Thoracic aorta (tissue), 2 donors: Measurements from ENCODE around the gene PGLYRP1. TPM values are rescaled to one million over a fixed set of nuclear protein-coding genes. Genes with fewer than 3 reads are reported as not detected.

Experiments used
- ATAC-seq: fragments of 150-250 bp; one replicate; pipeline ENCODE4 v1.8.0; 2017; ENCODE audit warnings: low read depth; ENCODE audit not compliant: insufficient number of reproducible peaks, low FRiP score
- DNase-seq: peaks from one replicate; pipeline ENCODE4 v3.0.0-alpha.2; 2020; ENCODE audit warnings: low spot score
- H3K27ac ChIP-seq, 2 donors: fragments of 200-600 bp; sonication (generic); 1 replicate in 1 of 2; 2 replicates in 1 of 2; pipeline ENCODE4 v1.5.1; 2016; ENCODE audit warnings: mild to moderate bottlenecking in 2 of 2, moderate library complexity in 2 of 2
- H3K27me3 ChIP-seq: fragments of 200-600 bp; sonication (generic); replicated peaks from 2 replicates; pipeline ENCODE4 v1.6.0; 2016; ENCODE audit warnings: mild to moderate bottlenecking; ENCODE audit not compliant: insufficient read depth
- H3K36me3 ChIP-seq: fragments of 200-600 bp; sonication (generic); one replicate; pipeline ENCODE4 v1.5.1; 2016
- H3K4me1 ChIP-seq, 2 donors: fragments of 200-600 bp; sonication (generic); 1 replicate in 1 of 2; 2 replicates in 1 of 2; pipeline versions ENCODE4 v1.5.1 to v1.6.0; 2016; ENCODE audit warnings: low read depth in 2 of 2, mild to moderate bottlenecking in 1 of 2; ENCODE audit not compliant: control insufficient read depth in 1 of 2
- H3K4me3 ChIP-seq: fragments of 200-600 bp; sonication (generic); 2 replicates; pipeline ENCODE4 v1.5.1; 2016; ENCODE audit warnings: mild to moderate bottlenecking
- H3K9me3 ChIP-seq: fragments of 200-600 bp; sonication (generic); 2 replicates; pipeline ENCODE4 v1.5.1; 2016
- total RNA-seq, 2 donors: library from RNA; depleted of rRNA; stranded (reverse); fragments of >200 nt; gene quantifications; one replicate each; pipeline versions ENCODE4 v1.1.0 to v1.2.3, GENCODE V29; 2016
- TF ChIP-seq, protein P1 (sequence below): fragments of 200-600 bp; sonication (generic); IDR thresholded peaks from one replicate; pipeline ENCODE4 v1.5.1; 2019; ENCODE audit warnings: antibody characterized with exemption

Gene PGLYRP1
- total RNA-seq, 2 donors from 2014 or later, result not detected

DNA sequence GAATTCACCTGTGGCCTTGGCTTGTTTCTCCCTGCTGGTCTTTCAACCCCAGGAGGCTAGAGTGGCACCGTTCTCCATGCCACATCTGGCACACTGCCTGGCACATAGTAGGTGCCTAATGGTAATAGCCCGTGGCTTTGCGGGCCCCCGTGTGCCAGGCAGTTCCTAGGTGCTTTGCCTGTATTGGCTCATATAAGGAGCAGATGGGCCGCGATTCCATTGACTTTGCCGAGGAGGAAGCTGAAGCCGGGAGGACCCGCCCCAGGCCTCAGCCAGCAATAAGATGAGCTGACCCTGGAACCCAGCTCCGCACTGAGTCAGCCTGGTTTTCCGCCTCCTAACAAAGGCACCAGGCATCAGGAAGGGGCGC lies 807 bp downstream of the PGLYRP1 start:
- no peak for ATAC-seq

DNA sequence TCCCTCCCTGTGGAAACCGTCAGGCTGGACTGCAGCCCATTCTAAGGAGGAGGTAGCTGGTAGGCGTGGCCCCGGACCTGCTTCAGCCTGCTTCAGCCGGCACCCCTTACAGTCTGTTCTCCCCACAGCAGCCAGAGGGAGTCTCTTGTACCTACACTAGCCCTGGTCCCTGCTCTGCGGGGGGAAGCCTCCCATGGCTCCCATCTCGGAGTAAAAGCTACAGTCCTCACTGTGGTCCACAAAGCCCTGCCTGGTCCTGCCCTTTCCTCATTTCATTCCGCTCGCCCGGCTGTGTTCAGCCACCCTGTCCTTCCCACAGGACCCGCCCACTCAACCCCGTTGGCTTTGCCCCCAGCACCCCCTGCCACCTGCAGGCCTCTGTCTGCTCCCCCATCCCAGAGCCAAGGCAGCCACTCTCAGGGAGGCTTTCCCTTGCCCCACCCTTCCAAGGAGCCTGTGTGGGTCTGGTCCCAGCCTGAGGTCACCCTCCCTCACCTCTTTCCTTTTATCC lies 1.3 kb downstream of the PGLYRP1 start:
- Histone ChIP-seq H3K27me3 (no peaks in the 10 kb centered on the region), H3K4me3 (no peak overlapping the region), H3K4me1 (no peaks in the 10 kb centered on the region), H3K36me3 (no peaks in the 10 kb centered on the region), H3K27ac (no peak overlapping the region), H3K9me3 (no peaks in the 10 kb centered on the region)
- ATAC-seq (no peak), DNase-seq (no peak)
- TF ChIP-seq, protein P1, sequence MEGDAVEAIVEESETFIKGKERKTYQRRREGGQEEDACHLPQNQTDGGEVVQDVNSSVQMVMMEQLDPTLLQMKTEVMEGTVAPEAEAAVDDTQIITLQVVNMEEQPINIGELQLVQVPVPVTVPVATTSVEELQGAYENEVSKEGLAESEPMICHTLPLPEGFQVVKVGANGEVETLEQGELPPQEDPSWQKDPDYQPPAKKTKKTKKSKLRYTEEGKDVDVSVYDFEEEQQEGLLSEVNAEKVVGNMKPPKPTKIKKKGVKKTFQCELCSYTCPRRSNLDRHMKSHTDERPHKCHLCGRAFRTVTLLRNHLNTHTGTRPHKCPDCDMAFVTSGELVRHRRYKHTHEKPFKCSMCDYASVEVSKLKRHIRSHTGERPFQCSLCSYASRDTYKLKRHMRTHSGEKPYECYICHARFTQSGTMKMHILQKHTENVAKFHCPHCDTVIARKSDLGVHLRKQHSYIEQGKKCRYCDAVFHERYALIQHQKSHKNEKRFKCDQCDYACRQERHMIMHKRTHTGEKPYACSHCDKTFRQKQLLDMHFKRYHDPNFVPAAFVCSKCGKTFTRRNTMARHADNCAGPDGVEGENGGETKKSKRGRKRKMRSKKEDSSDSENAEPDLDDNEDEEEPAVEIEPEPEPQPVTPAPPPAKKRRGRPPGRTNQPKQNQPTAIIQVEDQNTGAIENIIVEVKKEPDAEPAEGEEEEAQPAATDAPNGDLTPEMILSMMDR, result no peak

More for the DNA sequence above, 807 bp downstream of the PGLYRP1 start:
- no peak overlapping the region for H3K27ac ChIP-seq
- no peaks in the 10 kb centered on the region for H3K9me3 ChIP-seq
- no peaks in the 10 kb centered on the region for H3K4me1 ChIP-seq
- TF ChIP-seq, protein P1, result no peak
- H3K4me3 ChIP-seq, result no peak overlapping the region
- H3K36me3 ChIP-seq, result no peaks in the 10 kb centered on the region
- DNase-seq, result no peak
- H3K27me3 ChIP-seq, result no peaks in the 10 kb centered on the region

DNA sequence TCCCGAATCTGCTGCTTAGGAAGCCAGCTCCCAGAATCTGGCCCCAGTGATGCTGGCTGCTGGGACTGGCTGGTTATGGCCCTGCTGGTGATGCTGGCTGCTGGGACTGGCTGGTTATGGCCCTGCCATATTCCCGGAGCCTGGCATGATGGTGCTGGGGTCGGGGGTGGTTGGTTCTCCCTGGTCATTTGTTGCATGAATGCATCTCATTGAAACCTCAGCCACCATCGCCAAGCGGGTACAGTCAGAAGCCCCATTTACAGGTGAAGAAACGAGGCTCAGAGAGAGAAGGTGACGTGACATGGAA lies 2.1 kb downstream of the PGLYRP1 start:
- Histone ChIP-seq H3K4me1 (peaks cover 6 to 8% of the 10 kb centered on the region in 2 donors), H3K27me3 (no peaks in the 10 kb centered on the region), H3K4me3 (no peak overlapping the region), H3K36me3 (no peaks in the 10 kb centered on the region), H3K27ac (no peak overlapping the region), H3K9me3 (no peaks in the 10 kb centered on the region)
- TF ChIP-seq, protein P1, result no peak
- DNase-seq (no peak), ATAC-seq (no peak)

DNA sequence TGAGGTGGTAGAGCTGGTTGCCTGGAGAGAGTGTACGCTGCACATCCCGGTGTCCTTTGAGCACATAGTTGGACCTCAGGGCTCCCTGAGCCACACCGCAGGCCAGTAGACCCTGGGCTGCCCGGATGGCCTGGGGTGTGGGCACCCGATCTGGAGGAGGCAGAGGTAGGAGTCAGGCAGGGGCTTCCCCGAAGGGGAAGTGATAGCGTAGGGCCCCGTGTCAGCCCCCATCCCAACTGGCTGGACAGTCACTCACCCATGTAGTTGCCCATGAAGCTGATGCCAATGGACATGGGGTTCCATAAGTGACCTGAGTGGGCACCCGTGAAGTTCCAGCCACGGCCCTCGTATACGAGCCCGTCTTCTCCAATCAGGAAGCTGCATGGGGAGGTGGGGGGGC lies 3.6 kb downstream of the PGLYRP1 start:
- H3K9me3 ChIP-seq, result no peaks in the 10 kb centered on the region
- H3K27ac ChIP-seq, result no peak overlapping the region
- TF ChIP-seq, protein P1, result no peak
- no peaks in the 10 kb centered on the region for H3K36me3 ChIP-seq
- ATAC-seq, result no peak
- peaks cover 4% of the 10 kb centered on the region for H3K27me3 ChIP-seq
- no peak overlapping the region for H3K4me3 ChIP-seq
- no peak for DNase-seq
- peaks cover 19 to 22% of the 10 kb centered on the region in 2 donors for H3K4me1 ChIP-seq

DNA sequence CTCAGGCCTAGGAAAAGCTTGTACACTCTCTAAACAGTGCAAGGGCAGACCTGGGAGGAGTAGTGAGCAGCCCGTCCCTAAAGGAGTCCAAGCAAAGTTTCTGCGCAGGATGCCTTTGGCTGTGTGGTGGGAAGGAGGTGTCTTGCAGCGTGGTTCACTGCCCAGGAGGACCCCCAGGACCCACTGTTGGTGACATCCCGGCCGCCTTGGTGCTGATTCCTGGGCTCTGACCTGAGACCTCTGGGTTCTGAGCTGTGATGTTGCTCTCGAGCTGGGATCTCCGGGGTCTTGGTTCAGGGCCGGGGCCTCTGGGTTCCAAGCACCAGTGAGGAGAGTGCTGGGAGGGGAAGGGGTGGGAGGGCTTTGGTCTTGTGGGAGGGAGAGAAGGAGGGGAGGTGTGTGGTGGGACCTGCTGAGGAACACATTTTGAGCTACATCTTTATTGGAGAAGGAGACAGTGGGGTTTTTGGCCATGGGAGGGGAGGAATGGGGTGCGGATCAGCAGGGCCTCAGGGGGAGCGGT lies 4.1 kb downstream of the PGLYRP1 start:
- peaks cover 7% of the 10 kb centered on the region for H3K27me3 ChIP-seq
- no peak for ATAC-seq
- TF ChIP-seq, protein P1, result no peak
- no peak overlapping the region for H3K27ac ChIP-seq
- H3K36me3 ChIP-seq, result no peaks in the 10 kb centered on the region
- no peak overlapping the region for H3K4me3 ChIP-seq
- H3K4me1 ChIP-seq, result peaks cover 19 to 22% of the 10 kb centered on the region in 2 donors
- no peak for DNase-seq
- no peaks in the 10 kb centered on the region for H3K9me3 ChIP-seq
